PFSK-1 (cell line): ENCODE data around the gene BTBD9.

ENCODE experiments used
- FOXP2 ChIP-seq: optimal IDR thresholded peaks from 2 replicates; pipeline ENCODE3; 2011; ENCODE audit warnings: borderline replicate concordance, control low read depth, inconsistent platforms; ENCODE audit not compliant: insufficient read depth; ENCODE audit errors: extremely low read length, extremely low read depth
- POLR2AphosphoS5 ChIP-seq: IDR thresholded peaks from 2 replicates; pipeline ENCODE4 v1.6.1; 2012; ENCODE audit warnings: low read depth, mild to moderate bottlenecking, control low read depth, low read length, moderate library complexity
- SIN3A ChIP-seq: IDR thresholded peaks from 2 replicates; pipeline ENCODE4 v1.6.1; 2012; ENCODE audit warnings: mild to moderate bottlenecking, low read length, moderate library complexity, borderline replicate concordance; ENCODE audit not compliant: insufficient read depth
- TAF1 ChIP-seq: IDR thresholded peaks from 2 replicates; pipeline ENCODE4 v1.6.1; 2012; ENCODE audit warnings: low read length, control low read depth, borderline replicate concordance; ENCODE audit not compliant: insufficient read depth
- TF ChIP-seq, protein P1 (sequence below), 2 experiments: IDR thresholded peaks; 2 replicates each; pipeline versions ENCODE4 v1.6.1 to v1.8.0; 2011 to 2012; ENCODE audit warnings: low read depth in 2 of 2, low read length in 2 of 2, control low read depth in 1 of 2, inconsistent platforms in 1 of 2, mild to moderate bottlenecking in 1 of 2, moderate library complexity in 1 of 2; ENCODE audit not compliant: insufficient read depth in 1 of 2

Gene BTBD9

DNA sequence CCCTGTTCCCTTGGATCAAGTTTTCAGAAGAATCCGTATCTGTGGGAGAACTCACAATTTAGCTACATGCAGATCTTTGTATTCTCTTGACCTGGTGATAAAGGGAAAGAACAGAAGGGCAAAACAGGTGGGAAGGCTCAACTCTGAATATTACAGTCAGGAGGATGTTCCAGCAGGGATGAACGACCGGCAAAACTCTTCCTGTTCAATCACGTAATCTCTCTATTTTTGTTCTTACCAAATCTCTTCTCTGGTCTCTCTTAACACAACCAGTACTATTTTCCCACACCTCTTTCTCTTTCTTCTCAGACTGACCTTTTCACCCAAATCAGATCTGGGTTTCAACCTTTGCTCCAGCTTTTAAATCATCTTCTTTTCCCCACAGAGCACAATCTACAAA lies 371.4 kb downstream of the BTBD9 start:
- TF ChIP-seq TAF1 (no peak), POLR2AphosphoS5 (no peak), FOXP2 (no peak), SIN3A (no peak)
- TF ChIP-seq, protein P1, sequence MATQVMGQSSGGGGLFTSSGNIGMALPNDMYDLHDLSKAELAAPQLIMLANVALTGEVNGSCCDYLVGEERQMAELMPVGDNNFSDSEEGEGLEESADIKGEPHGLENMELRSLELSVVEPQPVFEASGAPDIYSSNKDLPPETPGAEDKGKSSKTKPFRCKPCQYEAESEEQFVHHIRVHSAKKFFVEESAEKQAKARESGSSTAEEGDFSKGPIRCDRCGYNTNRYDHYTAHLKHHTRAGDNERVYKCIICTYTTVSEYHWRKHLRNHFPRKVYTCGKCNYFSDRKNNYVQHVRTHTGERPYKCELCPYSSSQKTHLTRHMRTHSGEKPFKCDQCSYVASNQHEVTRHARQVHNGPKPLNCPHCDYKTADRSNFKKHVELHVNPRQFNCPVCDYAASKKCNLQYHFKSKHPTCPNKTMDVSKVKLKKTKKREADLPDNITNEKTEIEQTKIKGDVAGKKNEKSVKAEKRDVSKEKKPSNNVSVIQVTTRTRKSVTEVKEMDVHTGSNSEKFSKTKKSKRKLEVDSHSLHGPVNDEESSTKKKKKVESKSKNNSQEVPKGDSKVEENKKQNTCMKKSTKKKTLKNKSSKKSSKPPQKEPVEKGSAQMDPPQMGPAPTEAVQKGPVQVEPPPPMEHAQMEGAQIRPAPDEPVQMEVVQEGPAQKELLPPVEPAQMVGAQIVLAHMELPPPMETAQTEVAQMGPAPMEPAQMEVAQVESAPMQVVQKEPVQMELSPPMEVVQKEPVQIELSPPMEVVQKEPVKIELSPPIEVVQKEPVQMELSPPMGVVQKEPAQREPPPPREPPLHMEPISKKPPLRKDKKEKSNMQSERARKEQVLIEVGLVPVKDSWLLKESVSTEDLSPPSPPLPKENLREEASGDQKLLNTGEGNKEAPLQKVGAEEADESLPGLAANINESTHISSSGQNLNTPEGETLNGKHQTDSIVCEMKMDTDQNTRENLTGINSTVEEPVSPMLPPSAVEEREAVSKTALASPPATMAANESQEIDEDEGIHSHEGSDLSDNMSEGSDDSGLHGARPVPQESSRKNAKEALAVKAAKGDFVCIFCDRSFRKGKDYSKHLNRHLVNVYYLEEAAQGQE (IDR thresholded peaks at IDR 0.05; ENCODE audit: insufficient read depth in 1 of 2, low read depth in 2 of 2, low read length in 2 of 2) = no peak

DNA sequence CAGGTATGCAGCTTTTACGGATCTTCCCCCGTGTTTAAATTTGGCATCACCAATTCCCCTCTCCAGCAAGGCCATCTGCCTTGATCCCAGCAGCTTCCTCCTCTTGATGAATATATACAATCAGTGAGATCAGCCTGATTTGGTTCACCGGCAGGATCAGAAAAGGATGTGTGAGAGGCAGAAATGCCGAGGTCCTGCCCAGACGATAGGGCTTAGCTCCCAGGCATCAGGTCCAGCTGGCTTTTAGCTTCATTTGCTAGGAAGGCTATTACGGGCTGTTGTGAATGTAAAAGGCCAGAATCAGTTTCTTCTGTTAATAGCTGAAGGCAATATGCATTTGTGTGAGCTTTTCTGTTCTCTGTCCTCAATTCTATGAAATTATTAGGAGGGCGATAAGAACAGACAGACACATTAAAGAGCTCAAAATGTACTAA lies 372.8 kb downstream of the BTBD9 start:
- no peak for TF ChIP-seq POLR2AphosphoS5
- TF ChIP-seq, protein P1 (IDR thresholded peaks at IDR 0.05; ENCODE audit: insufficient read depth in 1 of 2, low read depth in 2 of 2, low read length in 2 of 2) = no peak
- no peak for TF ChIP-seq FOXP2
- TF ChIP-seq TAF1 = no peak
- TF ChIP-seq SIN3A = no peak

DNA sequence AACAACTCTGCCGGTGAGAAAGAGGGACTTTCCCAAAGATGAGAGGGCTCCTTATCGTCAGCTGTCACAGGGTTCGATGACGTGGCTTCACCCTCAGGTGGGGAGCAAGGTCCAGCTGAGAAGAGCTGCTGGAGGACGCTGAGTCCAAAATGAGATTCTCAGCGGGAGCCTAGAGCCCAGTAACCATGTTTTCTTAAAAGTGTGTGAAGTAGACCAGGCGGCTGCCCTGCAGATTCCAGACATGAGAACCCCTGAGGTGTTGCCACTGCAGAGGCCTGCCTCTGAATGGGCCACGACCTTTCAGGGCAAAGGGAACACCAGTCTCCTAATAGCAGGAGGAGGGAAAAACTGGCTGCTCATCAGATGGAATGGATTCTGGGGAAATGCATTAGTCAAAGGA lies 375.1 kb downstream of the BTBD9 start:
- TF ChIP-seq POLR2AphosphoS5 (no peak), FOXP2 (no peak), TAF1 (no peak), SIN3A (no peak)
- TF ChIP-seq, protein P1 (IDR thresholded peaks at IDR 0.05; ENCODE audit: insufficient read depth in 1 of 2, low read depth in 2 of 2, low read length in 2 of 2) = no peak

DNA sequence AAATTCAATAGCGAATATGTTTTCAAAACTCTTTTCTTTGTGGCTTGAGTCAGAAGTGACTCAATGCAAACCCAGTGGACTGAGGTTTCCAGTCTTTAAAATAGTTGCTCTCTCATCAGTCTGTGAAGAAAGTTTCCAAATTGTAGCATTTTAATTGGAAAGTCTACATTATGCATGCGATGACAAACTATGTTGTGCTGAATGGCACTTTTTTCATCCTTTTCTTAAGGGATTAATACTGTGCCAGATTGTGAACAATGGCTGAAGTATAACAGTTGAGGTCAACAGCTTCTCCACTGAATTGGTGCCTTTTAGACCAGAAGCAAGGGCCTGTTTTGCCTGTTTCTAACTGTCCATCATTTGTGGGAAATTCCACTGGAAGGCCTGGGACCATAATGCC lies 377.1 kb downstream of the BTBD9 start:
- TF ChIP-seq TAF1 (no peak), FOXP2 (no peak), SIN3A (no peak), POLR2AphosphoS5 (no peak)
- TF ChIP-seq, protein P1 (IDR thresholded peaks at IDR 0.05; ENCODE audit: insufficient read depth in 1 of 2, low read depth in 2 of 2, low read length in 2 of 2) = no peak

DNA sequence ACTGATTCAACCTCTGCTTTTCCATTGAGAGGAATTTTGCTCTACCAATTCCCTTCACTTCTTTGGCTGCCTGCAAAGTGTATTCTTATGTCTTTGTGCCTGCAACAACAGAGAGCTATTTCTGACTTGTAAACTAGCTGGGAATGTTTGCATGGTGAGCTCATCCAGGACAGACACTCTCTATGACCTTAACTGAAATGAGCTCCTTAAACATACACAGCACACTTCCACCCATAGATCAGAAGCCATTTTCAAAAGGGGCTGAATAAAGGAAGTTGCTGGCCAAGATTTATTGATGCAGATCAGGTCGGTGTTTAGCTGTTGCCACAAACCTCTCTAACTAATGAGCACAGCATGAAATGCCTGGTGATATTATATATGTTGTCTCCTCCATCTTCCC lies 377.7 kb downstream of the BTBD9 start:
- TF ChIP-seq, protein P1 (IDR thresholded peaks at IDR 0.05; ENCODE audit: insufficient read depth in 1 of 2, low read depth in 2 of 2, low read length in 2 of 2) = no peak
- TF ChIP-seq SIN3A (no peak), FOXP2 (no peak), TAF1 (no peak), POLR2AphosphoS5 (no peak)
